ENCODE data around the gene HIVEP1.

DNA sequence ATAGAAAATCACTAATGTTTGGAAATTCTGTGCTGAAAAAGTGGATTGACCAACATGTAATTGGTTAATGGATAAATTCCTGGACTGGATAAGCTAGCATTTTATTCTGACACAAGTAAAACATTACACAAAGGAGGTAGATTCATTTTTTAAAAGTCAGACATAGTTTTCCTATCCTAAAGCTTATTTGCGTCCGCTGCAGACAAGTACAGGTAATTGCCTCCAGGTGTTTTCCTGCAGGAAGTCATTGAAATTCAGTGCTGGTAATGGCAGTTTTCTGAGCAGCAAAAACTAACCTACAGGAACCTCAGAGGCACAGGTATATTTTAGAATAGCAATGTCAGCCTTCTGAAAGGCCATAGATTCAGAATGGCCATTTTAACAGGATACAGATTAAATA, 20.0 kb upstream of the HIVEP1 start:
- TF ChIP-seq, protein P1, sequence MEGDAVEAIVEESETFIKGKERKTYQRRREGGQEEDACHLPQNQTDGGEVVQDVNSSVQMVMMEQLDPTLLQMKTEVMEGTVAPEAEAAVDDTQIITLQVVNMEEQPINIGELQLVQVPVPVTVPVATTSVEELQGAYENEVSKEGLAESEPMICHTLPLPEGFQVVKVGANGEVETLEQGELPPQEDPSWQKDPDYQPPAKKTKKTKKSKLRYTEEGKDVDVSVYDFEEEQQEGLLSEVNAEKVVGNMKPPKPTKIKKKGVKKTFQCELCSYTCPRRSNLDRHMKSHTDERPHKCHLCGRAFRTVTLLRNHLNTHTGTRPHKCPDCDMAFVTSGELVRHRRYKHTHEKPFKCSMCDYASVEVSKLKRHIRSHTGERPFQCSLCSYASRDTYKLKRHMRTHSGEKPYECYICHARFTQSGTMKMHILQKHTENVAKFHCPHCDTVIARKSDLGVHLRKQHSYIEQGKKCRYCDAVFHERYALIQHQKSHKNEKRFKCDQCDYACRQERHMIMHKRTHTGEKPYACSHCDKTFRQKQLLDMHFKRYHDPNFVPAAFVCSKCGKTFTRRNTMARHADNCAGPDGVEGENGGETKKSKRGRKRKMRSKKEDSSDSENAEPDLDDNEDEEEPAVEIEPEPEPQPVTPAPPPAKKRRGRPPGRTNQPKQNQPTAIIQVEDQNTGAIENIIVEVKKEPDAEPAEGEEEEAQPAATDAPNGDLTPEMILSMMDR (IDR thresholded peaks at IDR 0.05) = no peak
- TF ChIP-seq POLR2A (IDR thresholded peaks at IDR 0.05) = no peak

All from testis (tissue), 2 donors.